IMR-90 (cell line): ENCODE measurements around the gene PLXNA4. TPM values are rescaled to one million over a fixed set of nuclear protein-coding genes. Genes with fewer than 3 reads are reported as not detected.

Experiments used
- ATAC-seq: fragments of 200-7000 bp; cut with Tn5 transposase; 2 replicates; pipeline ENCODE4 v1.9.1; 2020; ENCODE audit warnings: low read depth, mild to moderate bottlenecking, moderate library complexity
- BruUV-seq: library from RNA; stranded (reverse); fragments of 400-500 nt; replicated peaks from 2 replicates; lab custom pipeline; 2021; lab: Mats Ljungman, UMichigan
- CTCF ChIA-PET: fragments of 300-600 bp; formaldehyde crosslinking; extraction: SDS; loops from one replicate; lab custom pipeline; 2021; ENCODE audit warnings: antibody characterized with exemption; lab: Yijun Ruan, JAX
- POLR2A ChIA-PET: fragments of 300-600 bp; sonication (Branson Sonifier 250); formaldehyde crosslinking; loops from one replicate; lab custom pipeline; 2022; ENCODE audit warnings: antibody characterized with exemption; ENCODE audit not compliant: unreplicated experiment; lab: Charles Lee
- DNase-seq: peaks from one replicate; pipeline ENCODE4 v3.0.0; 2013
- H2AFZ ChIP-seq: replicated peaks from 2 replicates; pipeline ENCODE3; 2013; ENCODE audit warnings: low read length, mild to moderate bottlenecking; ENCODE audit not compliant: poor library complexity
- H2AK5ac ChIP-seq: 2 replicates; pipeline ENCODE4 v1.6.1; 2013; ENCODE audit warnings: low read depth, low read length, inconsistent platforms
- H2AK9ac ChIP-seq: replicated peaks from 2 replicates; pipeline ENCODE3; 2013; ENCODE audit warnings: mild to moderate bottlenecking, low read depth, low read length, moderate library complexity; ENCODE audit not compliant: poor library complexity
- H2BK120ac ChIP-seq: 2 replicates; pipeline ENCODE4 v1.6.1; 2013; ENCODE audit warnings: low read depth, low read length, inconsistent platforms
- H2BK15ac ChIP-seq: 3 replicates; pipeline ENCODE4 v1.6.1; 2013; ENCODE audit warnings: low read depth, low read length, inconsistent platforms
- H2BK20ac ChIP-seq: 2 replicates; pipeline ENCODE4 v1.6.1; 2013; ENCODE audit warnings: low read depth, mild to moderate bottlenecking, inconsistent platforms, low read length, moderate library complexity
- H2BK5ac ChIP-seq: 2 replicates; pipeline ENCODE4 v1.6.1; 2013; ENCODE audit warnings: mild to moderate bottlenecking, low read depth, low read length, inconsistent platforms; ENCODE audit not compliant: poor library complexity, severe bottlenecking
- H3K14ac ChIP-seq: replicated peaks from 2 replicates; pipeline ENCODE4 v1.6.1; 2013; ENCODE audit warnings: low read depth, low read length, inconsistent platforms
- H3K18ac ChIP-seq: 2 replicates; pipeline ENCODE4 v1.6.1; 2013; ENCODE audit warnings: low read depth, low read length, control low read depth
- H3K23ac ChIP-seq: 2 replicates; pipeline ENCODE4 v1.6.1; 2013; ENCODE audit warnings: low read depth, low read length, inconsistent platforms
- H3K27ac ChIP-seq: 2 replicates; pipeline ENCODE4 v1.5.1; 2013; ENCODE audit warnings: mild to moderate bottlenecking, control low read depth, low read length; ENCODE audit not compliant: insufficient read depth
- H3K27me3 ChIP-seq: 2 replicates; pipeline ENCODE4 v1.6.1; 2013; ENCODE audit warnings: low read length; ENCODE audit not compliant: control insufficient read depth, insufficient read depth
- H3K36me3 ChIP-seq: 2 replicates; pipeline ENCODE4 v1.6.1; 2013; ENCODE audit warnings: low read length, mixed read lengths; ENCODE audit not compliant: control insufficient read depth, insufficient read depth
- H3K4ac ChIP-seq: 2 replicates; pipeline ENCODE4 v1.6.1; 2013; ENCODE audit warnings: low read depth, low read length, inconsistent platforms
- H3K4me1 ChIP-seq: 2 replicates; pipeline ENCODE4 v1.6.1; 2013; ENCODE audit warnings: low read length, mixed read lengths; ENCODE audit not compliant: control insufficient read depth, insufficient read depth
- H3K4me2 ChIP-seq: 2 replicates; pipeline ENCODE4 v1.6.1; 2013; ENCODE audit warnings: low read depth, mild to moderate bottlenecking, control low read depth, low read length, moderate library complexity
- H3K4me3 ChIP-seq: 2 replicates; pipeline ENCODE4 v1.5.1; 2013; ENCODE audit warnings: low read depth, mild to moderate bottlenecking, control low read depth, low read length, moderate library complexity; ENCODE audit not compliant: insufficient read depth
- H3K56ac ChIP-seq: 2 replicates; pipeline ENCODE4 v1.6.1; 2013; ENCODE audit warnings: low read length, inconsistent platforms; ENCODE audit not compliant: insufficient read depth; ENCODE audit errors: extremely low read depth
- H3K79me1 ChIP-seq, 2 experiments: 2 replicates each; pipeline ENCODE4 v1.6.1; 2013; ENCODE audit warnings: low read length in 2 of 2, inconsistent platforms in 1 of 2, low read depth in 1 of 2
- H3K9ac ChIP-seq: 2 replicates; pipeline ENCODE4 v1.6.1; 2013; ENCODE audit warnings: low read depth, low read length, control low read depth
- H3K9me1 ChIP-seq: 2 replicates; pipeline ENCODE4 v1.6.1; 2013; ENCODE audit warnings: low read length, inconsistent platforms; ENCODE audit not compliant: insufficient read depth
- H3K9me3 ChIP-seq: 2 replicates; pipeline ENCODE4 v1.6.1; 2013; ENCODE audit warnings: low read length; ENCODE audit not compliant: control insufficient read depth, insufficient read depth
- H4K20me1 ChIP-seq: 2 replicates; pipeline ENCODE4 v1.6.1; 2013; ENCODE audit warnings: low read length, inconsistent platforms; ENCODE audit not compliant: insufficient read depth
- H4K5ac ChIP-seq: 2 replicates; pipeline ENCODE4 v1.6.1; 2013; ENCODE audit warnings: mild to moderate bottlenecking, low read depth, low read length, control low read depth
- H4K8ac ChIP-seq, 2 experiments: 2 replicates each; pipeline ENCODE4 v1.6.1; 2013; ENCODE audit warnings: low read depth in 2 of 2, low read length in 2 of 2, control low read depth in 1 of 2, inconsistent platforms in 1 of 2
- H4K91ac ChIP-seq: 2 replicates; pipeline ENCODE4 v1.6.1; 2013; ENCODE audit warnings: low read depth, low read length, inconsistent platforms; ENCODE audit not compliant: insufficient read depth
- CTCF ChIP-seq: conservative IDR thresholded peaks from 2 replicates; pipeline ENCODE4 v1.5.1; 2012; ENCODE audit warnings: mild to moderate bottlenecking, low read depth, low read length, improper control_type of control experiment
- RCOR1 ChIP-seq: IDR thresholded peaks from 2 replicates; pipeline ENCODE4 v1.6.1; 2012; ENCODE audit warnings: mild to moderate bottlenecking, low read length, improper control_type of control experiment; ENCODE audit not compliant: insufficient replicate concordance
- WGBS, 2 experiments: methylation state at CpG; one replicate each; pipeline versions ENCODE4 v1.1.5 to v1.1.7; 2013; ENCODE audit warnings: missing lambda C conversion rate in 2 of 2; ENCODE audit not compliant: insufficient read length in 1 of 2; ENCODE audit errors: extremely low coverage in 2 of 2; 5-methylcytosine and 5-hydroxymethylcytosine counted together
- dilution Hi-C: fragments of 300-500 bp; cut with HindIII; formaldehyde crosslinking; loops from one replicate; pipeline ENCODE4 v1.14.3; 2018; ENCODE audit warnings: low sequenced_read_pairs; ENCODE audit not compliant: unreplicated experiment
- in situ Hi-C: fragments of 300-500 bp; cut with MboI; formaldehyde crosslinking; loops from 3 replicates; pipeline ENCODE4 v1.14.3; 2019; ENCODE audit warnings: low sequenced_read_pairs, inconsistent platforms, mixed read lengths
- intact Hi-C: fragments of 100-400 bp; cut with micrococcal nuclease; formaldehyde crosslinking; loops from 2 replicates; pipeline ENCODE4 v1.10.0; 2022
- polyA plus RNA-seq, 3 experiments: library from polyadenylated mRNA; depleted of rRNA; stranded (reverse); fragments of >200 nt; gene quantifications; 2 replicates each; pipeline ENCODE4 v1.2.3, GENCODE V29; 2012; ENCODE audit warnings: low replicate concordance in 1 of 3
- total RNA-seq: library from RNA; depleted of rRNA; stranded (reverse); fragments of >200 nt; gene quantifications from 2 replicates; pipeline ENCODE4 v1.2.3, GENCODE V29; 2012

The PLXNA4 gene
- total and polyA plus RNA-seq, 2 of the 4 experiments (the other 2 are of a cell fraction) = under 0.01 TPM

- Histone ChIP-seq H3K23ac (no peak overlapping the region), H3K56ac (no peak overlapping the region), H3K4me3 (no peak overlapping the region), H3K18ac (no peak overlapping the region), H3K36me3 (no peaks in the 10 kb centered on the region), H3K9ac (no peak overlapping the region), H2BK15ac (no peak overlapping the region), H2AK9ac (no peak overlapping the region), H4K91ac (no peak overlapping the region), H4K8ac (no peak overlapping the region), H3K27ac (no peak overlapping the region), H3K4ac (no peak overlapping the region), H3K4me2 (no peak overlapping the region), H2BK120ac (no peak overlapping the region), H3K4me1 (no peaks in the 10 kb centered on the region), H3K27me3 (no peaks in the 10 kb centered on the region), H2BK20ac (no peak overlapping the region), H3K14ac (no peak overlapping the region), H3K79me1 (no peaks in the 10 kb centered on the region), H4K5ac (no peak overlapping the region), H3K9me1 (no peaks in the 10 kb centered on the region), H3K9me3 (no peaks in the 10 kb centered on the region), H2AK5ac (no peak overlapping the region), H2AFZ (no peak overlapping the region), H2BK5ac (no peak overlapping the region), H4K20me1 (no peaks in the 10 kb centered on the region)
- intact Hi-C loops = no loop called here
- TF ChIP-seq CTCF (no peak), RCOR1 (no peak)
- no TSS peak for BruUV-seq
- dilution Hi-C loops = no loop called here
- in situ Hi-C loops = no loop called here
- POLR2A ChIA-PET = no interaction called here
- ATAC-seq (no peak), DNase-seq (no peak)
- WGBS, 2 experiments = 0% methylated on average over 1 of the region's 3 CpGs; no CpG with 5 or more reads in 1 of the 2 experiments
- CTCF ChIA-PET = no interaction called here
Observed at GRCh38 chr7:132499065-132499464, 77.2 kb downstream of the PLXNA4 start.
